NB4 (cell line): ENCODE results near the gene KRT82.
A peak's percentile ranks its signal among the peaks of the same experiment; 100 is the strongest.

Experiments used
- DNase-seq: peaks from one replicate; pipeline ENCODE4 v3.0.0; 2010; ENCODE audit warnings: low read depth
- H3K4me3 ChIP-seq: one replicate; pipeline ENCODE4 v1.5.1; 2011; ENCODE audit warnings: mild to moderate bottlenecking, low read depth, low read length, moderate library complexity
- CTCF ChIP-seq: IDR thresholded peaks from one replicate; pipeline ENCODE4 v1.5.1; 2012; ENCODE audit warnings: low read depth, low read length
- MAX ChIP-seq: IDR thresholded peaks from 2 replicates; pipeline ENCODE4 v1.6.1; 2011; ENCODE audit warnings: low read depth, low read length
- MYC ChIP-seq: IDR thresholded peaks from 2 replicates; pipeline ENCODE4 v1.6.1; 2011; ENCODE audit warnings: low read depth, low read length
- POLR2A ChIP-seq: IDR thresholded peaks from 2 replicates; pipeline ENCODE4 v1.6.1; 2011; ENCODE audit warnings: mild to moderate bottlenecking; ENCODE audit not compliant: insufficient read length; ENCODE audit errors: extremely low read depth

Gene KRT82

GRCh38 chr12:52359621-52360061 is 46.5 kb downstream of the KRT82 start:
- TF ChIP-seq CTCF (no peak), POLR2A (no peak), MYC (no peak), MAX (no peak)
- peak; percentile 36 for DNase-seq
- no peak overlapping the region for H3K4me3 ChIP-seq

GRCh38 chr12:52358575-52359350 is 47.4 kb downstream of the KRT82 start:
- no peak for DNase-seq
- no peak for TF ChIP-seq MAX
- no peak for TF ChIP-seq POLR2A
- TF ChIP-seq MYC, result no peak
- no peak for TF ChIP-seq CTCF
- no peak overlapping the region for H3K4me3 ChIP-seq

GRCh38 chr12:52356762-52357580 is 49.2 kb downstream of the KRT82 start:
- no peak overlapping the region for H3K4me3 ChIP-seq
- TF ChIP-seq MAX (no peak), POLR2A (no peak), CTCF (no peak), MYC (no peak)
- no peak for DNase-seq

GRCh38 chr12:52356031-52356761 is 49.9 kb downstream of the KRT82 start:
- TF ChIP-seq MAX (no peak), CTCF (no peak), POLR2A (no peak), MYC (no peak)
- DNase-seq, result no peak
- no peak overlapping the region for H3K4me3 ChIP-seq

DNA sequence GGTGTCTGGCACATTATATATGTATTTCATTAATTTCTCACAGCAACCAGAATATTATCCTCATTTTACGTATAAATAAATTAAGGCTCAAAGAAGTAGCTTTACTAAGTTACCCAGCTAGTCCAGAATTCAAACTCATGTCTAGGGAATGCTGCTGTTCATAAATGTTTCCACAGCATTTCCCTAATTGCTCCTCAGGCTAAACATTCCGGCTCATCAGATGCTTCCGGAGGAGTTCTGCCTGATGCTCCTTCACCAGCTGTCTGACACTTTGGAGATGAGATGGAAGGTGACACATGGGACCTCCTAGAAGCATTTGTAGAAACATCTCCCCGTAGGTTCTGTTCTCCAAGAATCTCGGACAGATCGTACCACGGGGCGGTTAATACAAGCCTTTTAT is 51.0 kb downstream of the KRT82 start:
- DNase-seq, result no peak
- TF ChIP-seq CTCF (no peak), MAX (no peak), POLR2A (no peak)

More for the DNA sequence above, 51.0 kb downstream of the KRT82 start:
- H3K4me3 ChIP-seq, result no peak overlapping the region
